Measurements from ENCODE around the gene NR3C2.

Gene NR3C2

DNA sequence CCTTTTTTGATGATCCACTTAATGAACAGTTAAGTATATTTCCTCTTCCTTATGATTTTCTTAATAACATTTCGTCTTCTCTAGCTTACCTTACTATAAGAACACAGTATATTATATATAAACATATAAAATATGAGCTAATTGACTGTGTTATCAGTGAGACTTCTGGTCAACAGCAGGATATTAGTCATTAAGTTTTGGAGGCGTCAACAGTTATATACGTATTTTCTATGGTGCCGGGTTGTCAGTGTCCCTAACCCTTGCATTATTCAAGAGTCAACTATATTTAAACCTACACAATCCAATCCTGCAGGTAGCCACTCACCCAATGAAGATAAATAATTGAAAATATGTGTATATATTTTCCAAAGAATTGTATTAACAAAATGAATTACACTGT, 88.0 kb downstream of the NR3C2 start:
- H3K4me3 ChIP-seq (ENCODE audit: low read depth, low read length) = no peak overlapping the region
- TF ChIP-seq, protein P1, sequence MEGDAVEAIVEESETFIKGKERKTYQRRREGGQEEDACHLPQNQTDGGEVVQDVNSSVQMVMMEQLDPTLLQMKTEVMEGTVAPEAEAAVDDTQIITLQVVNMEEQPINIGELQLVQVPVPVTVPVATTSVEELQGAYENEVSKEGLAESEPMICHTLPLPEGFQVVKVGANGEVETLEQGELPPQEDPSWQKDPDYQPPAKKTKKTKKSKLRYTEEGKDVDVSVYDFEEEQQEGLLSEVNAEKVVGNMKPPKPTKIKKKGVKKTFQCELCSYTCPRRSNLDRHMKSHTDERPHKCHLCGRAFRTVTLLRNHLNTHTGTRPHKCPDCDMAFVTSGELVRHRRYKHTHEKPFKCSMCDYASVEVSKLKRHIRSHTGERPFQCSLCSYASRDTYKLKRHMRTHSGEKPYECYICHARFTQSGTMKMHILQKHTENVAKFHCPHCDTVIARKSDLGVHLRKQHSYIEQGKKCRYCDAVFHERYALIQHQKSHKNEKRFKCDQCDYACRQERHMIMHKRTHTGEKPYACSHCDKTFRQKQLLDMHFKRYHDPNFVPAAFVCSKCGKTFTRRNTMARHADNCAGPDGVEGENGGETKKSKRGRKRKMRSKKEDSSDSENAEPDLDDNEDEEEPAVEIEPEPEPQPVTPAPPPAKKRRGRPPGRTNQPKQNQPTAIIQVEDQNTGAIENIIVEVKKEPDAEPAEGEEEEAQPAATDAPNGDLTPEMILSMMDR (IDR thresholded peaks at IDR 0.05; ENCODE audit: low read depth, low read length, missing control alignments) = no peak
- no peak for DNase-seq (ENCODE audit: low read depth)
- in situ Hi-C loops (cut with HindIII; ENCODE audit: low sequenced_read_pairs) = no loop called here

DNA sequence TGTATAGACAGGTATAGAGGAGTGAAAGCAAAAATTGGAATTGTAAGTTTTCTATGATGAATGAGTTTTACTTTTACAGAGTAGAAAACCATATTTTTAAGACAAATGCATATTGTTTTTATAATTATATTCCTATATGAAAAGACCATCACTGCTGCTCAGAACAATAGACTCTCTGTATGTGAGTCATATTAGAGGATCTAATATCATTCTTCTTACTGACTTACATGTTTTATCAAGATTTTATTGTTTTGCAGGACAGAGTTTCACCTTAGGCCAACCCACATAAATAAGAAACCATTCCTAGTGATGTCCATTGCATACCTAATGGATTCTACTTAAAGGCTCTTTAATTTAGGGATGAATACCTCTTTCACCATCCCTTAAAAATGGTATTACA, 88.6 kb downstream of the NR3C2 start:
- no peak for DNase-seq (ENCODE audit: low read depth)
- in situ Hi-C loops (cut with HindIII; ENCODE audit: low sequenced_read_pairs) = no loop called here
- no peak overlapping the region for H3K4me3 ChIP-seq (ENCODE audit: low read depth, low read length)
- TF ChIP-seq, protein P1 (IDR thresholded peaks at IDR 0.05; ENCODE audit: low read depth, low read length, missing control alignments) = no peak

DNA sequence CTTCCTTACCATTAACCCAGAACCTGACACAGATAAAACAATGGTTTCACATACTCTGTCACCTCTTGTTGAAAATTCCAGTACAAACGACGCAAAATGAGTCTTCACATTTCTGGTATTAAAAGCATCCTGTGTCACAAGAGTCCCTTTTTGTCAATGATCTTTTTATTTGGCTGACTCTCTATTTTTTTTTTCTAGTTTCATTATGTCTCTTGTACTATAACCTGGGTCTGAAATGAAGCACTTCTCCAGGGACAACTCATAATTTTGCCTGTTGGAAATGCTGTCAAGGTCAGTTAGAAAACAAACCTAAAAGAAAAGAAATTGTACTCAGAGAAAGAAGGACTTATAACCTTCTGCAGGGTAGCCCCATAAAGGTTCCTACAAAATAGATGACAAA, 93.1 kb downstream of the NR3C2 start:
- no peak for DNase-seq (ENCODE audit: low read depth)
- in situ Hi-C loops (cut with HindIII; ENCODE audit: low sequenced_read_pairs) = no loop called here
- TF ChIP-seq, protein P1 (IDR thresholded peaks at IDR 0.05; ENCODE audit: low read depth, low read length, missing control alignments) = no peak
- no peak overlapping the region for H3K4me3 ChIP-seq (ENCODE audit: low read depth, low read length)

DNA sequence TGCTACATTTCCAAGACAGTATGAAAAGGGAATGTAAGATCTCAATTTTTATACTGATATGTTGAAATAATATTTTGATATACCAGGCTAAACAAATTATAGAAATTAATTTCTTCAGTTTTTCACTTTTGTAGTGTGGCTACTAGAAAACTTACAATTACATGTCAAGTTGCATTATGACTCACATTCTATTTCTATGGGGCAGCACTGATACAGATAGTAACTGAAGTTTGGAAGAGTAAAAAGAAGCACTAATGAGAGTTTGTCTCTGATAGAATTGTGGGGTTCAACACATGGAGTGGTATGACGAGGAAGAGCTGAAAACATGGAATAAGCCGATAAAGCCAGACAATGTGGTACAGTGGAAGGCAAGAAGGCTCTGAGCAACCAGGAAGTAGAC, 95.6 kb downstream of the NR3C2 start:
- DNase-seq (ENCODE audit: low read depth) = no peak
- H3K4me3 ChIP-seq (ENCODE audit: low read depth, low read length) = no peak overlapping the region
- in situ Hi-C loops (cut with HindIII; ENCODE audit: low sequenced_read_pairs) = no loop called here
- TF ChIP-seq, protein P1 (IDR thresholded peaks at IDR 0.05; ENCODE audit: low read depth, low read length, missing control alignments) = no peak

DNA sequence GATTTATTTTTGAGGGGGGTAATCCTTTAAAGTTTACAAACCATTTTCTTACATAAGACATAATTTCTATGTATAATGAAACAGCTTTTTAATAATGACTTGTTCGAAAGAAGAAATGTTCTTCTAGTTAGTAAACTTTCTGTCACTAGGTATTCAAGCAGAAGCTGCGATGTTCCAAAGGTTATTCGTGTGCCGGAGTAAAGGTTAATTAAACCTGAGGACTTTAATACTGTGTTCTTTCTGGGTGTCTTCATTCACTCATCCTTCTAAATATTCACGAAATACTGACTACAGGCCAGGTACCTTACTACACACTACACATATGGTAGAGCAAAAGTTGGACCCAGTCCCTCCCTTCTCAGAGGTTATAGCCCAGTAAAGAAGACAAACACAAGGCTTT, 96.7 kb downstream of the NR3C2 start:
- TF ChIP-seq, protein P1 (IDR thresholded peaks at IDR 0.05; ENCODE audit: low read depth, low read length, missing control alignments) = no peak
- DNase-seq (ENCODE audit: low read depth) = no peak
- no peak overlapping the region for H3K4me3 ChIP-seq (ENCODE audit: low read depth, low read length)
- in situ Hi-C loops (cut with HindIII; ENCODE audit: low sequenced_read_pairs) = no loop called here

DNA sequence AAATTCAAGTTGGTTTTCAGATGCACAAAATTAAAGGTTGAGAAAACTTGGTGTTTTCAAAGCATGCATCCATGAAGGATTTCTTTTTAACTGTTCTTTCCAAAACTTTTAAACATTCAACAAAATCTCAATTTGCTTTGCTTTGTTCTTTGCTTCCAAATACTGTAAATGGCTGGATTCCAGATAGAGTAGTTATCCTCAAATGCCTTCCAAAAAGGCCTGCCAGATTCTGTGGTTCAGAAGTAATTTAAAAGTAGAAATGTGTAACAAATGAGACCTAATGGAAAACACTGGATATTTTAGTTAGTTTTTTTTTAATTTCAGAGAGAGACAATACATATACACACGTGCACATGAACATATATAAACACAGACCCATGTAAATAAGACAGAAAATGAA, 97.3 kb downstream of the NR3C2 start:
- peak; percentile 3 for DNase-seq (ENCODE audit: low read depth)
- in situ Hi-C loops (cut with HindIII; ENCODE audit: low sequenced_read_pairs) = no loop called here
- TF ChIP-seq, protein P1 (IDR thresholded peaks at IDR 0.05; ENCODE audit: low read depth, low read length, missing control alignments) = no peak
- no peak overlapping the region for H3K4me3 ChIP-seq (ENCODE audit: low read depth, low read length)

DNA sequence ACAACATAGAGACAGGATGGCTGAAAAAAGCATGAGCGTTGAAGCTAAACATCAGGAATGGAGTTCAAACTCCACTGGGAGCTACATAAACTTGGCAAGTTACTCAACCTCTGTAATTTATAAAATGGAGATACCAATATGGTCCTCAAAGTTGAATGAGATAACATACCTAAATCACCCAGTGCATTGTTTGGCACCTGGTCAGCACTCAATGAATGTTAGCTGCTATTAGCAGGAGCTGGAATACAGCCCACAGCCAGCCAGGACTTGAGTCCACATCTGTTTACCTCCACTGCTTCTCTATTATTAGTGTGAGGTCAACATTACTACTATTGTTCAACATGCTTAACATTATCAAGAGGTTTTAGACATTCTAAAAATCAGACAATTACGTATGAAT, 97.9 kb downstream of the NR3C2 start:
- no peak overlapping the region for H3K4me3 ChIP-seq (ENCODE audit: low read depth, low read length)
- no peak for DNase-seq (ENCODE audit: low read depth)
- in situ Hi-C loops (cut with HindIII; ENCODE audit: low sequenced_read_pairs) = no loop called here
- TF ChIP-seq, protein P1 (IDR thresholded peaks at IDR 0.05; ENCODE audit: low read depth, low read length, missing control alignments) = no peak

Measured in astrocyte of the cerebellum (primary cell).